Measurements from ENCODE around the gene PGLYRP3. TPM values are rescaled to one million over a fixed set of nuclear protein-coding genes. Genes with fewer than 3 reads are reported as not detected.

Gene PGLYRP3
- total RNA-seq, 2 experiments from 2014 or later = not detected

DNA sequence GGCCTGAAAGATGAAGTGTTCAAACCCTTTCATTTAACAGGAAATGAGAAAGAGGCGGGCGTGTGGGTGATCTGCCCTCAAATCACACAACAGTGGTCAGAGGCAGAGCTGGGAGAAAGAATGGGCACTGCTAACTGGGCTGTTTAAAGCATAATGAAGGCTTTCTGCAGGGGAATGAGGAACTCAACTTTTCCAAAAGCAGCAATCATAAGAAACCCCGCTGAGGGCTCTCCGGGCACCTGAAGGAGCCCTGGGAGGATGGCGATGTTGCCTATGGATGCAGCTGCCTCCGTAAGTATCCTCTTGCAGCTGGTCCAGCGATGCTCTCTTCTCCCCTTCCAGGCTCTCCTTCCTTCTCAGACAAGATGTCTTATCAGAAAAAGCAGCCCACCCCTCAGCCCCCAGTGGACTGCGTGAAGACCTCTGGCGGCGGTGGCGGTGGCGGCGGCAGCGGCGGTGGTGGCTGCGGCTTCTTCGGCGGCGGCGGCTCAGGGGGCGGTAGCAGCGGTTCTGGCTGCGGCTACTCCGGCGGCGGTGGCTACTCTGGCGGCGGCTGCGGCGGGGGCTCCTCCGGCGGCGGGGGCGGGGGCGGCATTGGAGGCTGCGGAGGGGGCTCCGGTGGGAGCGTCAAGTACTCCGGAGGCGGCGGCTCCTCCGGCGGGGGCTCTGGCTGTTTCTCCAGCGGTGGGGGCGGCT lies 52.0 kb downstream of the PGLYRP3 start:
- Mint-ChIP-seq H3K27ac (peak overlapping the region; percentile 28), H3K9me3 (no peaks in the 10 kb centered on the region), H3K36me3 (ENCODE audit: low read depth) (no peaks in the 10 kb centered on the region), H3K4me3 (peak overlapping the region; percentile 74), H3K4me1 (ENCODE audit: low read depth) (peaks cover 42% of the 10 kb centered on the region), H3K27me3 (peaks cover 40% of the 10 kb centered on the region)
- no peak overlapping the region for H3K27ac ChIP-seq (ENCODE audit: low read depth in 1 of 2, low read length in 2 of 2)
- H3K27me3 ChIP-seq (ENCODE audit: control insufficient read depth in 1 of 2, insufficient read depth in 2 of 2, low read length in 2 of 2) = peaks cover 26 to 39% of the 10 kb centered on the region in 2 experiments
- ATAC-seq (ENCODE audit: poor library complexity) (peak; percentile 37), DNase-seq (peak in 7 of 14 experiments; percentile 1 to 29 (median 11))
- peak overlapping the region; percentile 9 for H3K4me3 ChIP-seq (ENCODE audit: low read length)
- H3K36me3 ChIP-seq (ENCODE audit: insufficient read depth, low read length) = no peaks in the 10 kb centered on the region
- POLR2A ChIA-PET = no interaction called here
- TF ChIP-seq, protein P1, sequence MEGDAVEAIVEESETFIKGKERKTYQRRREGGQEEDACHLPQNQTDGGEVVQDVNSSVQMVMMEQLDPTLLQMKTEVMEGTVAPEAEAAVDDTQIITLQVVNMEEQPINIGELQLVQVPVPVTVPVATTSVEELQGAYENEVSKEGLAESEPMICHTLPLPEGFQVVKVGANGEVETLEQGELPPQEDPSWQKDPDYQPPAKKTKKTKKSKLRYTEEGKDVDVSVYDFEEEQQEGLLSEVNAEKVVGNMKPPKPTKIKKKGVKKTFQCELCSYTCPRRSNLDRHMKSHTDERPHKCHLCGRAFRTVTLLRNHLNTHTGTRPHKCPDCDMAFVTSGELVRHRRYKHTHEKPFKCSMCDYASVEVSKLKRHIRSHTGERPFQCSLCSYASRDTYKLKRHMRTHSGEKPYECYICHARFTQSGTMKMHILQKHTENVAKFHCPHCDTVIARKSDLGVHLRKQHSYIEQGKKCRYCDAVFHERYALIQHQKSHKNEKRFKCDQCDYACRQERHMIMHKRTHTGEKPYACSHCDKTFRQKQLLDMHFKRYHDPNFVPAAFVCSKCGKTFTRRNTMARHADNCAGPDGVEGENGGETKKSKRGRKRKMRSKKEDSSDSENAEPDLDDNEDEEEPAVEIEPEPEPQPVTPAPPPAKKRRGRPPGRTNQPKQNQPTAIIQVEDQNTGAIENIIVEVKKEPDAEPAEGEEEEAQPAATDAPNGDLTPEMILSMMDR (IDR thresholded peaks at IDR 0.05) = no peak
- CTCF ChIA-PET = no interaction called here
- intact Hi-C loops (cut with DNase I, micrococcal nuclease) = no loop called here
- no peaks in the 10 kb centered on the region for H3K9me3 ChIP-seq (ENCODE audit: control insufficient read depth in 1 of 2, insufficient read depth in 1 of 2, low read length in 2 of 2)
- H3K4me1 ChIP-seq (ENCODE audit: insufficient read depth, low read length) = peaks cover 20% of the 10 kb centered on the region

DNA sequence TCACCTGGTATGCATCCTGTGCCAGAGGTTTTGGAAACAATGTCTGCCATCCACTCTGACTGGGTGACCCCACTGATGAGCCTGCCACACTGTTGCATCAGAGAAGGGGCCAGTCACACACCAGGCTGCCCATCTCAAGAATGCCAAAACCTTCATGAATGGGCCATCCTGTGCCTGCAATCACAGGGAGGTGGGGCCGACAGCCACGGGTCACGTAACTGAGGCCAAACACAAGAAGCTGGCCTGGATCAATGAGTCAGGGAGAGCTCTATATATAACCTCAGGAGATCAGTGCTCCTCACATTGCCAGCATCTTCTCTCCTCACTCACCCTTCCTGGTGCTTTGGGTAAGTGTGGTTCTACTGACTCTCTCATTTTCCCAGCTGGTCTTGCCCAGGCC lies 53.4 kb downstream of the PGLYRP3 start, which contains the start of gene LORICRIN:
LORICRIN (plus strand) TSS at position 301 of the 400 bp plus-strand sequence. CDS start 1,263 bp downstream, outside the sequence.
- TF ChIP-seq, protein P1 (IDR thresholded peaks at IDR 0.05) = no peak
- ATAC-seq (ENCODE audit: poor library complexity) (no peak), DNase-seq (no peak)
- H3K4me3 Mint-ChIP-seq = peak within 1 kb of the TSS; percentile 74
- no peaks in the 10 kb centered on the region for H3K9me3 Mint-ChIP-seq
- Histone ChIP-seq H3K4me3 (ENCODE audit: low read length) (peak within 1 kb of the TSS; percentile 9), H3K27ac (ENCODE audit: low read depth in 1 of 2, low read length in 2 of 2) (no peak within 1 kb of the TSS), H3K9me3 (ENCODE audit: control insufficient read depth in 1 of 2, insufficient read depth in 1 of 2, low read length in 2 of 2) (no peaks in the 10 kb centered on the region), H3K4me1 (ENCODE audit: insufficient read depth, low read length) (peaks cover 20% of the 10 kb centered on the region), H3K36me3 (ENCODE audit: insufficient read depth, low read length) (no peaks in the 10 kb centered on the region), H3K27me3 (ENCODE audit: control insufficient read depth in 1 of 2, insufficient read depth in 2 of 2, low read length in 2 of 2) (peaks cover 23 to 28% of the 10 kb centered on the region in 2 experiments)
- peak within 1 kb of the TSS; percentile 28 for H3K27ac Mint-ChIP-seq
- ChIA-PET POLR2A (no interaction called here), CTCF (no interaction called here)
- peaks cover 42% of the 10 kb centered on the region for H3K4me1 Mint-ChIP-seq (ENCODE audit: low read depth)
- H3K27me3 Mint-ChIP-seq = peaks cover 27% of the 10 kb centered on the region
- intact Hi-C loops (cut with DNase I, micrococcal nuclease) = no loop called here
- no peaks in the 10 kb centered on the region for H3K36me3 Mint-ChIP-seq (ENCODE audit: low read depth)

DNA sequence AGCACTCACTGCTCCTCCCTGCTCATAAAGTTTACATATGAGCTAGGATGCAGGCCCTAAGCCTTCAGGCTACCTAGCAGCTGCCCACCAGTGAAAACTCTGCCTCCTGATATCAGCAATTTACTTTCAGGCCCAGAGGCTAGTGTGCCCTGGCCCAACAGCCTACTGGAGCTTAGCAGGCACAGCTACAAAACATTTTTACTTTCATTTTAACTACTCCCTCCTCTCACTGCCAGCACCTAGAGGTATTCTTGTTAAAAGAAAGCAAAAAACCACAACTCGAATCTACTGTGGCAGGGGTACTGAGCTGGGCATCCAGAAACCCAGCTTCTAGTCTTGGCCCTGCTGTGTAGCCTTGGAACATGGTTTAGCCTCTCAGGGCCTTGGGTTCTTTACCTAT lies 59.1 kb downstream of the PGLYRP3 start:
- no peak for DNase-seq
- Mint-ChIP-seq H3K36me3 (ENCODE audit: low read depth) (no peaks in the 10 kb centered on the region), H3K4me1 (ENCODE audit: low read depth) (peaks cover under 1% of the 10 kb centered on the region), H3K4me3 (no peak overlapping the region), H3K9me3 (no peaks in the 10 kb centered on the region), H3K27me3 (peaks cover 25% of the 10 kb centered on the region), H3K27ac (no peak overlapping the region)
- H3K4me3 ChIP-seq (ENCODE audit: low read length) = no peak overlapping the region
- H3K9me3 ChIP-seq (ENCODE audit: control insufficient read depth in 1 of 2, insufficient read depth in 1 of 2, low read length in 2 of 2) = no peaks in the 10 kb centered on the region
- no peaks in the 10 kb centered on the region for H3K36me3 ChIP-seq (ENCODE audit: insufficient read depth, low read length)
- no peak for ATAC-seq (ENCODE audit: poor library complexity)
- no peak overlapping the region for H3K27ac ChIP-seq (ENCODE audit: low read depth in 1 of 2, low read length in 2 of 2)
- ChIA-PET CTCF (no interaction called here), POLR2A (no interaction called here)
- intact Hi-C loops (cut with DNase I, micrococcal nuclease) = no loop called here
- H3K27me3 ChIP-seq (ENCODE audit: control insufficient read depth in 1 of 2, insufficient read depth in 2 of 2, low read length in 2 of 2) = peaks cover 4 to 11% of the 10 kb centered on the region in 2 experiments
- TF ChIP-seq, protein P1 (IDR thresholded peaks at IDR 0.05) = no peak
- no peaks in the 10 kb centered on the region for H3K4me1 ChIP-seq (ENCODE audit: insufficient read depth, low read length)

Data from CD4-positive, alpha-beta T cell (primary cell).